OCI-LY3 (cell line): ENCODE results near the gene TICAM1.
"Not testable (repeated sequence)": the region's sequence is repeated elsewhere in the genome, so short reads cannot be mapped to it uniquely, and the experiment has no call there.

Source experiments
- H2AFZ ChIP-seq: fragments of 200-600, 300-600 bp; shearing (Covaris generic); 2 replicates; pipeline ENCODE4 v1.6.0; 2014; ENCODE audit warnings: antibody characterized with exemption, low read depth, low read length
- H3K27ac ChIP-seq: fragments of 200-600, 300-600 bp; sonication (generic); 2 replicates; pipeline ENCODE4 v1.5.1; 2014; ENCODE audit warnings: mild to moderate bottlenecking, low read length, moderate library complexity, mixed read lengths
- H3K27me3 ChIP-seq: fragments of 200-600, 300-600 bp; sonication (generic); 2 replicates; pipeline ENCODE4 v1.6.1; 2014; ENCODE audit warnings: low read depth, low read length, mixed read lengths
- H3K36me3 ChIP-seq: fragments of 200-600, 300-600 bp; sonication (generic); replicated peaks from 2 replicates; pipeline ENCODE3; 2014; ENCODE audit warnings: low read depth, low read length, mixed read lengths
- H3K4me1 ChIP-seq: fragments of 300-600, 200-600 bp; sonication (generic); 2 replicates; pipeline ENCODE4 v1.6.1; 2014; ENCODE audit warnings: low read length, mixed read lengths
- H3K4me2 ChIP-seq: fragments of 200-600, 300-600 bp; sonication (generic); 2 replicates; pipeline ENCODE4 v1.6.1; 2014; ENCODE audit warnings: low read length, mixed read lengths
- H3K4me3 ChIP-seq: fragments of 300-600, 200-600 bp; sonication (generic); 2 replicates; pipeline ENCODE4 v1.5.1; 2014; ENCODE audit warnings: antibody characterized with exemption, mild to moderate bottlenecking, low read length, moderate library complexity
- H3K79me2 ChIP-seq: fragments of 300-600, 200-600 bp; shearing (Covaris generic); 2 replicates; pipeline ENCODE4 v1.6.1; 2014; ENCODE audit warnings: mild to moderate bottlenecking, low read length, mixed read lengths
- H3K9ac ChIP-seq: fragments of 300-600, 200-600 bp; shearing (Covaris generic); 2 replicates; pipeline ENCODE4 v1.6.0; 2014; ENCODE audit warnings: mild to moderate bottlenecking, low read length, moderate library complexity
- H3K9me3 ChIP-seq: fragments of 200-600, 300-600 bp; shearing (Covaris generic); 2 replicates; pipeline ENCODE4 v1.6.1; 2014; ENCODE audit warnings: low read length, mixed read lengths; ENCODE audit not compliant: insufficient read depth
- H4K20me1 ChIP-seq: fragments of 200-600, 300-600 bp; sonication (generic); 2 replicates; pipeline ENCODE4 v1.6.1; 2016; ENCODE audit warnings: low read length, mixed read lengths; ENCODE audit not compliant: insufficient read depth
- EZH2phosphoT487 ChIP-seq: fragments of 200-600 bp; shearing (Covaris generic); IDR thresholded peaks from 2 replicates; pipeline ENCODE4 v1.6.1; 2018; ENCODE audit warnings: antibody characterized with exemption, mixed run types, low read depth
- TF ChIP-seq, protein P1 (sequence below): fragments of 200-600, 300-600 bp; sonication (generic); IDR thresholded peaks from 2 replicates; pipeline ENCODE4 v1.5.1; 2014; ENCODE audit warnings: antibody characterized with exemption, low read length, low read depth

Gene TICAM1

DNA sequence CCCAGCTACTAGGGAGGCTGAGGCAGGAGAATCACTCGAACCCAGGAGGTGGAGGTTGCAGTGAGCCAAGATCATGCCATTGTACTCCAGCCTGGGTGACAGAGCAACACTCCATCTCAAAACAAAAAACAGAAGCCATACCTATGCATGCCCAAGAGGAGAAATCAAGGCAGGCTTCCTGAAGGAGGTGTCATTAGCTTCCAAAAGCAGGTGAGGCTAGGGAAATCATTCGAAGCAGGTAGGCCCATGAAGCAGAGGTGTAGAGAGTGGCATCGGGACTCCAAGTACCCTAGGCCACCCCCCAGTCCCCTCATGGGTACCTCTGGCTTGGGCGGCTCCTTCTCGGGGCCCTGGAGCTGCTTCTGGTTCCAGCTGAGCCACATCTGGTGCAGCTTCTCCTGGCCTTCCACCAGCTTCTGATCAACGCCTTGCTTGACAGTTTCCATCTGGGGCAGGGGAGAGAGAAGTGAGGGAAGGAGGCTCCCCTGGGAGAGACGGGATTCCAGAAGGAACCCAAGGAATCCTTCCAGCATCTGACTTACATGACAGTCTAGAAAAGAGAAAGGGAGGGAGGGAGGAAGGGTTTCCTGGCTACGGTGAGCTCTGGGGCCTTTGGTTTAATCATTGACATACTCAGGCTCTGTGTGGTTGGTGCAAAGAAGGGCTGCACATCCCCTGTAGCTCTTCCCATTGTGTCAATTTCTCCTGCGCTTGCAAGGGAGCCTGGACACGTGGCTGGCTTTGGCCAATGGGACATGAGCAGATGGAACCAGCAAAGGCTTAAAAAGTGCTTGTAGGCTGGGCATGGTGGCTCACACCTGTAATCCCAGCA is 13.1 kb upstream of the TICAM1 start:
- no peak for TF ChIP-seq EZH2phosphoT487
- TF ChIP-seq, protein P1, sequence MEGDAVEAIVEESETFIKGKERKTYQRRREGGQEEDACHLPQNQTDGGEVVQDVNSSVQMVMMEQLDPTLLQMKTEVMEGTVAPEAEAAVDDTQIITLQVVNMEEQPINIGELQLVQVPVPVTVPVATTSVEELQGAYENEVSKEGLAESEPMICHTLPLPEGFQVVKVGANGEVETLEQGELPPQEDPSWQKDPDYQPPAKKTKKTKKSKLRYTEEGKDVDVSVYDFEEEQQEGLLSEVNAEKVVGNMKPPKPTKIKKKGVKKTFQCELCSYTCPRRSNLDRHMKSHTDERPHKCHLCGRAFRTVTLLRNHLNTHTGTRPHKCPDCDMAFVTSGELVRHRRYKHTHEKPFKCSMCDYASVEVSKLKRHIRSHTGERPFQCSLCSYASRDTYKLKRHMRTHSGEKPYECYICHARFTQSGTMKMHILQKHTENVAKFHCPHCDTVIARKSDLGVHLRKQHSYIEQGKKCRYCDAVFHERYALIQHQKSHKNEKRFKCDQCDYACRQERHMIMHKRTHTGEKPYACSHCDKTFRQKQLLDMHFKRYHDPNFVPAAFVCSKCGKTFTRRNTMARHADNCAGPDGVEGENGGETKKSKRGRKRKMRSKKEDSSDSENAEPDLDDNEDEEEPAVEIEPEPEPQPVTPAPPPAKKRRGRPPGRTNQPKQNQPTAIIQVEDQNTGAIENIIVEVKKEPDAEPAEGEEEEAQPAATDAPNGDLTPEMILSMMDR = no peak
- Histone ChIP-seq H3K9me3 (no peaks in the 10 kb centered on the region), H2AFZ (no peak overlapping the region), H3K9ac (no peak overlapping the region), H3K4me2 (no peak overlapping the region), H4K20me1 (no peaks in the 10 kb centered on the region), H3K27me3 (no peaks in the 10 kb centered on the region), H3K4me1 (peaks cover 28% of the 10 kb centered on the region), H3K79me2 (no peaks in the 10 kb centered on the region), H3K36me3 (peaks cover 20% of the 10 kb centered on the region), H3K27ac (no peak overlapping the region), H3K4me3 (no peak overlapping the region)

- Histone ChIP-seq H3K36me3 (peaks cover 29% of the 10 kb centered on the region), H3K79me2 (no peaks in the 10 kb centered on the region), H3K9ac (no peak overlapping the region), H3K27me3 (no peaks in the 10 kb centered on the region), H4K20me1 (no peaks in the 10 kb centered on the region), H3K4me3 (no peak overlapping the region), H3K9me3 (no peaks in the 10 kb centered on the region), H3K27ac (no peak overlapping the region), H3K4me1 (peaks cover 28% of the 10 kb centered on the region), H2AFZ (no peak overlapping the region), H3K4me2 (no peak overlapping the region)
- no peak for TF ChIP-seq EZH2phosphoT487
- TF ChIP-seq, protein P1 = no peak
Observed at GRCh38 chr19:4843647-4843965, 12.1 kb upstream of the TICAM1 start.

GRCh38 chr19:4839192-4839591 is 7.7 kb upstream of the TICAM1 start:
- TF ChIP-seq EZH2phosphoT487 = no peak
- TF ChIP-seq, protein P1 = no peak
- Histone ChIP-seq H3K4me2 (no peak overlapping the region), H3K79me2 (no peaks in the 10 kb centered on the region), H3K27ac (no peak overlapping the region), H3K9me3 (no peaks in the 10 kb centered on the region), H3K36me3 (peaks cover 34% of the 10 kb centered on the region), H3K27me3 (no peaks in the 10 kb centered on the region), H2AFZ (no peak overlapping the region), H4K20me1 (no peaks in the 10 kb centered on the region), H3K4me3 (no peak overlapping the region), H3K4me1 (peaks cover 48% of the 10 kb centered on the region), H3K9ac (no peak overlapping the region)

- Histone ChIP-seq H2AFZ (no peak overlapping the region), H3K27ac (peak overlapping the region; percentile 63), H3K27me3 (no peaks in the 10 kb centered on the region), H3K4me3 (no peak overlapping the region), H3K36me3 (peaks cover 23% of the 10 kb centered on the region), H3K9ac (peak overlapping the region; percentile 12; the same call in 1 of the 2 replicates), H3K9me3 (peaks cover 6% of the 10 kb centered on the region; the same call in 1 of the 2 replicates), H3K4me1 (peaks cover 56% of the 10 kb centered on the region), H4K20me1 (peaks cover 16% of the 10 kb centered on the region), H3K79me2 (peaks cover 44% of the 10 kb centered on the region), H3K4me2 (peak overlapping the region; percentile 56)
- TF ChIP-seq EZH2phosphoT487 = no peak
- TF ChIP-seq, protein P1 = no peak
Observed at GRCh38 chr19:4832776-4833175, 1.3 kb upstream of the TICAM1 start.

DNA sequence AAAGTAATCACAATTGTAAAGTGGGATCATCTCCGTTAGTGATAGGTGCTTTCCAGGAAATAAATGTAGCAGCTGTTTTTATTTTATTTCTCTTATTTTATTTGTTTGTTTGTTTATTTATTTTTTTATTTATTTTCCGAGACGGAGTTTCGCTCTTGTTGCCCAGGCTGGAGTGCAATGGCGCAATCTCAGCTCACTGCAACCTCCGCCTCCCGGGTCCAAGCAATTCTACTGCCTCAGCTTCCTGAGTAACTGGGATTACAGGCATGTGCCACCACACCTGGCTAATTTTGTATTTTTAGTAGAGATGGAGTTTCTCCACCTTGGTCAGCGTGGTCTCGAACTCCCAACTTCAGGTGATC is 448 bp upstream of the TICAM1 start:
- Histone ChIP-seq H4K20me1 (peaks cover 19% of the 10 kb centered on the region), H3K27ac (peak overlapping the region; percentile 78), H3K4me1 (peaks cover 48% of the 10 kb centered on the region), H3K4me2 (peak overlapping the region; percentile 56), H3K79me2 (peaks cover 51% of the 10 kb centered on the region), H3K4me3 (peak overlapping the region; percentile 83), H3K36me3 (peaks cover 18% of the 10 kb centered on the region), H3K9ac (peak overlapping the region; percentile 87)
- H2AFZ ChIP-seq, H3K9me3 ChIP-seq, H3K27me3 ChIP-seq: not testable (repeated sequence)
